ENCODE data around the gene ZNF576. TPM values are rescaled to one million over a fixed set of nuclear protein-coding genes. Genes with fewer than 3 reads are reported as not detected.

Gene ZNF576
- total RNA-seq, 6 experiments from 2014 or later, result 18.1 to 20.8 (median 20.0) TPM

DNA sequence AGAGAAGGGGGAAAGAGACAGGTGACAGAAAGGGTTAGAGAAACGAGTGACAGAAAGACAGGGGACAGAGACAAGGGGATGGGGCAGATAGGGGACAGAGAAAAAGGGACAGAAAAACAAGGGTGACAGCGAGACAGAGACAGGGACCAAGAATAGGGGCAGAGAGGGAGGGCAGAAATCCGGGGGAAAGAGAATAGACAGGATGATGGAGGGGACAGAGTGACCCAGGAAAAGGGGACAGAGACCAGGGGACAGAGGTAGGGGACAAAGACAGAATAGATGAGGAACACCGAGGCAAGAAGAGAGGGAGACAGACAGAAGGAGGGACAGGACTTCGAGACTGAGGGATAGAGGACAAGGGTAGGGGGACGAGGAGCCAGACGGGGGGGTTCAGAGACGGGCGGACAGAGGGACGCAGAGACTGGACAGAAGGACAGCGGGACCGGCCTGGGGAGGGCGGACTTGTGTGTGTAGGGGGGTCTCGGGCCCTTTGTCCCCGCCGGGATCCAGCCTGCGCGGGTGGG is 42.7 kb downstream of the ZNF576 start:
- peaks cover 30% of the 10 kb centered on the region for H3K27me3 Mint-ChIP-seq (ENCODE audit: insufficient read depth)
- H3K9me3 Mint-ChIP-seq, result no peaks in the 10 kb centered on the region
- TF ChIP-seq, protein P1, sequence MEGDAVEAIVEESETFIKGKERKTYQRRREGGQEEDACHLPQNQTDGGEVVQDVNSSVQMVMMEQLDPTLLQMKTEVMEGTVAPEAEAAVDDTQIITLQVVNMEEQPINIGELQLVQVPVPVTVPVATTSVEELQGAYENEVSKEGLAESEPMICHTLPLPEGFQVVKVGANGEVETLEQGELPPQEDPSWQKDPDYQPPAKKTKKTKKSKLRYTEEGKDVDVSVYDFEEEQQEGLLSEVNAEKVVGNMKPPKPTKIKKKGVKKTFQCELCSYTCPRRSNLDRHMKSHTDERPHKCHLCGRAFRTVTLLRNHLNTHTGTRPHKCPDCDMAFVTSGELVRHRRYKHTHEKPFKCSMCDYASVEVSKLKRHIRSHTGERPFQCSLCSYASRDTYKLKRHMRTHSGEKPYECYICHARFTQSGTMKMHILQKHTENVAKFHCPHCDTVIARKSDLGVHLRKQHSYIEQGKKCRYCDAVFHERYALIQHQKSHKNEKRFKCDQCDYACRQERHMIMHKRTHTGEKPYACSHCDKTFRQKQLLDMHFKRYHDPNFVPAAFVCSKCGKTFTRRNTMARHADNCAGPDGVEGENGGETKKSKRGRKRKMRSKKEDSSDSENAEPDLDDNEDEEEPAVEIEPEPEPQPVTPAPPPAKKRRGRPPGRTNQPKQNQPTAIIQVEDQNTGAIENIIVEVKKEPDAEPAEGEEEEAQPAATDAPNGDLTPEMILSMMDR (IDR thresholded peaks at IDR 0.05), result no peak
- no peak overlapping the region for H3K27ac Mint-ChIP-seq
- peak overlapping the region; percentile 69 for H3K4me3 Mint-ChIP-seq
- no peaks in the 10 kb centered on the region for H3K36me3 Mint-ChIP-seq (ENCODE audit: low read depth)
- no peak for DNase-seq
- peaks cover 8% of the 10 kb centered on the region; the same call in 1 of the 2 replicates for H3K4me1 Mint-ChIP-seq (ENCODE audit: low read depth)

DNA sequence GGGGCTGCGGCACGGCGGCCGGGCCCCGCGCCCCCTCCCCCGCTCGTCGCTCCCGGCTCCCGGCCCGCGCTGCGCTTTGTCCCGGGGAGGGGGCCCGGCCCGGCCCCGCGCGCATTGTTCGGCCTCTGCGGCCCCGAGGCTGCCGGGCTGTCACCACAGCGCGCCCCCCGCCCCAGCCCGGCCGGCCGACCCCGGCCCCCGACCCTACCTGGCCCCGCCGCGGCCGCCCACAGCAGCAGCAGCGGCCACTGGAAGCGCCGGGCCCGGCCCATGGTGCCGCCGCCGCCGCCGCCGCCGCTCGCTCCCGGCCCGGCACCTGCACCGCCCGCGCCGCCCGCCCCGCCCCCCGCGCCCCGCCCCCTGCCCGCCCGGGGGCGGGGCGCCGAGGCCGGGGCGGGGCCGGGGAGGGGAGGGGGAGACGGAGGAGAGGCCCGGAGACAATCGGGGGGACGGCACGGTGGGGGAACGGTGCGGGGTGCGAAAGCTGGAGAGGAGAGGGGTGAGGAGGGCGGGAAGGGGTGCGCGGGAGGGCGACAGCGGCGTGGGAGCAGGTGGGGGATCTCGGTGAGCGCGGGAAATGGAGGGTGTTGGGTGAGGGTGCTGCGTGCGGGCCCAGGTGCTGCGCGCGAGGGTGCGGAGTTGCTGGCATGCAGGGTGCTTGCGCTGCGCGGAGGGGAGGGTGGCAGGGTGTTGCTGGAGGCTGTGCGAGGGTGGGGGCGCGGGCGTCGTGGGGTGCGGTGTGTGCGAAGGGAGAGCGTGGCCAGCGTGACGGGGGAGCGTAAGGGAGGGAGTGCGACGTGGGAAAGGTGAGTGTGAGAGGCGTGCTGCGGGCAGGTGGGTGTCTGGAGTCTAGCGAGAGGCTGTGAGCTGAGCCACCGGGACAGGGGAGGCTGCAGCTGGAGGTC is 43.4 kb downstream of the ZNF576 start, which contains the start of gene CADM4:
Gene CADM4 (minus strand): TSS at position 332 of the 905 bp plus-strand sequence. CDS start 60 bp downstream, at position 272.
- TF ChIP-seq, protein P1 (IDR thresholded peaks at IDR 0.05), result no peak
- Mint-ChIP-seq H3K4me3 (peak within 1 kb of the TSS; percentile 69), H3K27ac (no peak within 1 kb of the TSS), H3K9me3 (no peaks in the 10 kb centered on the region), H3K27me3 (ENCODE audit: insufficient read depth) (peaks cover 30% of the 10 kb centered on the region), H3K4me1 (ENCODE audit: low read depth) (peaks cover 7% of the 10 kb centered on the region; the same call in 1 of the 2 replicates), H3K36me3 (ENCODE audit: low read depth) (no peaks in the 10 kb centered on the region)
- no peak for DNase-seq

DNA sequence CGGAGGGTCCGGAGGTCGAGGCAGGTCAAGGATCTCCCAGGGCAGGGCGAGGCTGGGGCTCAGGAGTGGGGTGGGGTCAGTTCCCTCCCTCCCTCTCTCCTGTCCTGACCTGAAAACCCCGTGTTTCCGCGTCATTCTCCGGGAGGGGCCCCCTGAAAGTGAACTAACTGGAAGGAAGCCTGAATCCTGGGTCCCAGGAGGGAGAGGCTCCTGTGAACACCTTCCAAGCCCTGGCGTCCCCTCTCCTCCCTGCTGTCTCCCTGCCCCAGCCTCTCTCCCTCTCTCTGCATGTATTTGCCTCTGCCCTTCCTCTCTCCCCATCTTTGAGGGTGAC is 44.0 kb downstream of the ZNF576 start:
- H3K4me3 Mint-ChIP-seq, result peak overlapping the region; percentile 49
- no peak for DNase-seq
- no peak overlapping the region for H3K27ac Mint-ChIP-seq

DNA sequence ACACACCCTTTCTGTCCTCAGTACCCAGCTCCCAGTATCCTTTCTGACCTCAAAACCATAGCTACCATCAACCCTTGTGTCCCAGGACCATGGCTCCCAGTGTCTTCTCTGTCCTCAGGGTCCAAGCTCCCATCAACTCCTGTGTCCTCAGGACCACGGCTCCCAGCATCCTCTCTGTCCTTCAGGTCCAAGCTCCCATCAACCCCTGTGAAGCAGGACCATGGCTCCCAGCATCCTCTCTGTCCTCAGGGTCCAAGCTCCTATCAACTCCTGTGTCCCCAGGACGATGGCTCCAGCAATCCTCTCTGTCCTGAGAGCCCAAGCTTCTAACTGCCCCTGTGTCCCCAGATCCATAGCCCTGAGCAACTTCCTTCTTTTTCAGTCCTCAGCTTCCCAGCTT is 44.9 kb downstream of the ZNF576 start:
- Mint-ChIP-seq H3K4me3 (no peak overlapping the region), H3K9me3 (no peaks in the 10 kb centered on the region), H3K27ac (no peak overlapping the region)

More for the DNA sequence above, 44.0 kb downstream of the ZNF576 start:
- Mint-ChIP-seq H3K36me3 (ENCODE audit: low read depth) (no peaks in the 10 kb centered on the region), H3K4me1 (ENCODE audit: low read depth) (peaks cover under 1% of the 10 kb centered on the region; the same call in 1 of the 2 replicates), H3K27me3 (ENCODE audit: insufficient read depth) (peaks cover 30% of the 10 kb centered on the region), H3K9me3 (no peaks in the 10 kb centered on the region)
- TF ChIP-seq, protein P1 (IDR thresholded peaks at IDR 0.05), result no peak

DNA sequence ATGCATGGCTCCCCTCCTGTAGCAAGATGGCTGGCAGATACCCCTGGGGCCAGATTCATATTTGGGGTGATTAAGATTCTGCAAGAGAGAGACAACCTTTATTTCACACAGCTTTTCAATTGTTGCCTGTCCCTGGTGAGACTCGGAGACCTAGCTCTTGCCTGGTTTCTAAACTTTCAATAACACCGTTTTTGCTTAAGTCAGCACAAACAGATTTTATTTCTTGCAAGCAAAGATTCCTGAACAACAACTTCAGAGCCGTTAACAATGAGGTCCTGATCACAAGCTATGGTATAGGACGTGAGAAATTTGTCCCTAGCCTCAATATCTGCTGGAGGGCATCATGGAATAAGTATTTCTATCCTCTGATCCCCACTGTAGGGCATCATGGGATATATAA is 46.1 kb downstream of the ZNF576 start:
- Mint-ChIP-seq H3K9me3 (no peaks in the 10 kb centered on the region), H3K4me1 (ENCODE audit: low read depth) (no peaks in the 10 kb centered on the region), H3K27ac (no peak overlapping the region), H3K4me3 (no peak overlapping the region), H3K36me3 (ENCODE audit: low read depth) (peaks cover 17% of the 10 kb centered on the region), H3K27me3 (ENCODE audit: insufficient read depth) (peaks cover 25% of the 10 kb centered on the region)
- DNase-seq, result no peak
- TF ChIP-seq, protein P1 (IDR thresholded peaks at IDR 0.05), result no peak

More for the DNA sequence above, 44.9 kb downstream of the ZNF576 start:
- peaks cover 30% of the 10 kb centered on the region for H3K27me3 Mint-ChIP-seq (ENCODE audit: insufficient read depth)
- no peak for DNase-seq
- no peaks in the 10 kb centered on the region for H3K4me1 Mint-ChIP-seq (ENCODE audit: low read depth)
- TF ChIP-seq, protein P1 (IDR thresholded peaks at IDR 0.05), result no peak
- peaks cover 5% of the 10 kb centered on the region for H3K36me3 Mint-ChIP-seq (ENCODE audit: low read depth)

Measured in HFFc6 (cell line).